Prostate gland (tissue), 2 donors: ENCODE results near the gene ABHD17B. TPM values are rescaled to one million over a fixed set of nuclear protein-coding genes. Genes with fewer than 3 reads are reported as not detected.

Experiments used
- DNase-seq: peaks from one replicate; pipeline ENCODE4 v3.0.0-alpha.2; 2019; ENCODE audit warnings: low spot score
- H3K27ac ChIP-seq, 2 donors: fragments of 200-600 bp; sonication (generic); 2 replicates each; pipeline ENCODE4 v1.5.1; 2017 to 2019
- H3K27me3 ChIP-seq: fragments of 200-600 bp; sonication (generic); replicated peaks from 2 replicates; pipeline ENCODE4 v1.5.1; 2019; ENCODE audit not compliant: insufficient read depth
- H3K36me3 ChIP-seq, 2 donors: fragments of 200-600 bp; sonication (generic); 1 replicate in 1 of 2; 2 replicates in 1 of 2; pipeline versions ENCODE4 v1.5.1 to v1.8.1; 2017 to 2019
- H3K4me1 ChIP-seq: fragments of 200-600 bp; sonication (generic); replicated peaks from 2 replicates; pipeline ENCODE4 v1.5.1; 2019
- H3K4me3 ChIP-seq, 2 donors: fragments of 200-600 bp; sonication (generic); 2 replicates each; pipeline ENCODE4 v1.5.1; 2017 to 2019
- H3K9me3 ChIP-seq: fragments of 200-600 bp; sonication (generic); 2 replicates; pipeline ENCODE4 v1.5.1; 2017
- POLR2A ChIP-seq: fragments of 450-650 bp; IDR thresholded peaks from one replicate; pipeline ENCODE4 v1.6.1; 2016; ENCODE audit warnings: antibody characterized with exemption, mild to moderate bottlenecking
- POLR2AphosphoS5 ChIP-seq: sonication (generic); formaldehyde crosslinking; IDR thresholded peaks from one replicate; pipeline ENCODE4 v1.6.1; 2017; ENCODE audit warnings: antibody characterized with exemption
- WGBS: methylation state at CpG from one replicate; pipeline ENCODE4 v1.1.5; 2018; 5-methylcytosine and 5-hydroxymethylcytosine counted together
- intact Hi-C: fragments of 100-400 bp; cut with DNase I; formaldehyde crosslinking; loops from one replicate; pipeline ENCODE4 v1.14.2; 2022
- total RNA-seq, 2 donors: library from RNA; depleted of rRNA; stranded (reverse); fragments of >200 nt; gene quantifications; one replicate each; pipeline ENCODE4 v1.1.0, GENCODE V29; 2016
- TF ChIP-seq, protein P1 (sequence below), 4 experiments: fragments of 200-600 bp in 2 of 4; fragments of 450-650 bp in 2 of 4; sonication (generic) in 2 of 4; IDR thresholded peaks; 1 replicate in 3 of 4; 2 replicates in 1 of 4; pipeline ENCODE4 v1.5.1; 2016 to 2019; ENCODE audit warnings: antibody characterized with exemption in 4 of 4, mild to moderate bottlenecking in 2 of 4, moderate library complexity in 2 of 4

The ABHD17B gene
- total RNA-seq, 2 donors from 2014 or later, result 31.6 to 42.4 TPM

DNA sequence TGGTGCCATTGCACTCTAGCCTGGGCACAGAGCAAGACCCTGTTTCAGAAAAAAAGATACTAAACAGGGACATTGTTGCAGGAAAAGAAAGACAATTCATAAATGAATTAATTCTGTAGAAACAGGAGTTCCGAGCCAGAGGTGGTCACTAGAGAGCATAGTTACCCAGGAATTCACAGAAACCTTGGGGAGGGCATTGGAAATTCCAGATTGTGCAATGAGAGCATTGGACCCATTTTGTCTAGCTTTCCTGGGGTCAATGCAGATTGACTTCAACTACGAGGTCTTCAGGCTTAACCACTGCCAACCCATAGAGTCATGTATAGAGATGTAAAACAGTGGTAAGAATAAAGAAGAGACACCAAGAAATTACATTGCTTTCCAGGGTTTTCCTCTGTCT is 63.1 kb downstream of the ABHD17B start:
- H3K4me1 ChIP-seq, result no peaks in the 10 kb centered on the region
- intact Hi-C loops, result no loop called here
- no peaks in the 10 kb centered on the region for H3K27me3 ChIP-seq
- 88% methylated on average over 2 of the region's 2 CpGs for WGBS
- no peak for TF ChIP-seq POLR2AphosphoS5
- TF ChIP-seq, protein P1, sequence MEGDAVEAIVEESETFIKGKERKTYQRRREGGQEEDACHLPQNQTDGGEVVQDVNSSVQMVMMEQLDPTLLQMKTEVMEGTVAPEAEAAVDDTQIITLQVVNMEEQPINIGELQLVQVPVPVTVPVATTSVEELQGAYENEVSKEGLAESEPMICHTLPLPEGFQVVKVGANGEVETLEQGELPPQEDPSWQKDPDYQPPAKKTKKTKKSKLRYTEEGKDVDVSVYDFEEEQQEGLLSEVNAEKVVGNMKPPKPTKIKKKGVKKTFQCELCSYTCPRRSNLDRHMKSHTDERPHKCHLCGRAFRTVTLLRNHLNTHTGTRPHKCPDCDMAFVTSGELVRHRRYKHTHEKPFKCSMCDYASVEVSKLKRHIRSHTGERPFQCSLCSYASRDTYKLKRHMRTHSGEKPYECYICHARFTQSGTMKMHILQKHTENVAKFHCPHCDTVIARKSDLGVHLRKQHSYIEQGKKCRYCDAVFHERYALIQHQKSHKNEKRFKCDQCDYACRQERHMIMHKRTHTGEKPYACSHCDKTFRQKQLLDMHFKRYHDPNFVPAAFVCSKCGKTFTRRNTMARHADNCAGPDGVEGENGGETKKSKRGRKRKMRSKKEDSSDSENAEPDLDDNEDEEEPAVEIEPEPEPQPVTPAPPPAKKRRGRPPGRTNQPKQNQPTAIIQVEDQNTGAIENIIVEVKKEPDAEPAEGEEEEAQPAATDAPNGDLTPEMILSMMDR (IDR thresholded peaks at IDR 0.05), result no peak
- TF ChIP-seq POLR2A, result no peak
- no peaks in the 10 kb centered on the region for H3K36me3 ChIP-seq
- H3K4me3 ChIP-seq, result no peak overlapping the region
- no peak overlapping the region for H3K27ac ChIP-seq
- DNase-seq, result no peak
- no peaks in the 10 kb centered on the region for H3K9me3 ChIP-seq

DNA sequence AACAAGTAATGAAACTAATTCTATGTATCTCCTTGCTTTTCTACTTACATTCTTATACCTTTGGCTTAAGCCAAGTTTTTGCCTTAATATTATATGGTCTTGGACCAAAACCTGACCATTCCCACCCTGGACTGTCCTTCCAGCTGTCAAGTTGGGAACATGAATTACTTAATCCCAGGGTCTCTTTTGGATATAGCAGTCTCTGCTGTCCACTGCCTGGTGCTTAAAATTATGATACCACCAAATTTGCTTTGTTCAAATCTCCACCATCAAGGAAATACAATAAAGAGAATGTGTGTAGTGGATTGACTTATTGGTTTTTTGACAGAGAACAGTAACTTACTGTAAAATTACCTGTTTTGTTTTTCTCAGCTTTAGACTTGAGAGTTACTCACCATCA is 66.2 kb downstream of the ABHD17B start:
- no peak overlapping the region for H3K4me3 ChIP-seq
- no peaks in the 10 kb centered on the region for H3K36me3 ChIP-seq
- TF ChIP-seq POLR2AphosphoS5 (no peak), POLR2A (no peak)
- TF ChIP-seq, protein P1 (IDR thresholded peaks at IDR 0.05), result no peak
- no peak for DNase-seq
- no peak overlapping the region for H3K27ac ChIP-seq
- no peaks in the 10 kb centered on the region for H3K27me3 ChIP-seq
- H3K9me3 ChIP-seq, result no peaks in the 10 kb centered on the region
- no peaks in the 10 kb centered on the region for H3K4me1 ChIP-seq
- intact Hi-C loops, result no loop called here

DNA sequence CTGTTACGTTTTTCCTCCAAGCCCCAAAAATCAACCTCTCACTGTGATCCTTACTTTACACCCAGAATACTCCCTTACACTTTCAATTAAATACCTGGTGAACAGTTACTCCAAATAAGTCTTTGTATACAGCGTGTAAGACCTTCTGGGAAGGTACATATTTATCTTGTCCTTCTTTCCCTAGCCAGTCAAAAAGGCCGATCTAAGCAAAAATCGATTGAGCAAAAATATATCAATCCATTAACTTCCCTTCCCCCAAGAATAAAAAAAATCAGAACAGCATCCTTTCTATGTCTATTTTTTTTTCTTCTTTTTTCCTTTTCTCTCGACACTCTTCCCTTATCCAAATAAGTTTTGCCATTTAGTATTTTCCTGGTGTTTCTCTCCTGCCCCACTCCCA is 71.3 kb downstream of the ABHD17B start:
- Histone ChIP-seq H3K27me3 (no peaks in the 10 kb centered on the region), H3K27ac (no peak overlapping the region), H3K9me3 (no peaks in the 10 kb centered on the region), H3K4me3 (no peak overlapping the region), H3K4me1 (no peaks in the 10 kb centered on the region), H3K36me3 (no peaks in the 10 kb centered on the region)
- intact Hi-C loops, result no loop called here
- TF ChIP-seq, protein P1 (IDR thresholded peaks at IDR 0.05), result no peak
- TF ChIP-seq POLR2AphosphoS5, result no peak
- no peak for TF ChIP-seq POLR2A
- DNase-seq, result no peak
- 96% methylated on average over 5 of the region's 5 CpGs for WGBS

DNA sequence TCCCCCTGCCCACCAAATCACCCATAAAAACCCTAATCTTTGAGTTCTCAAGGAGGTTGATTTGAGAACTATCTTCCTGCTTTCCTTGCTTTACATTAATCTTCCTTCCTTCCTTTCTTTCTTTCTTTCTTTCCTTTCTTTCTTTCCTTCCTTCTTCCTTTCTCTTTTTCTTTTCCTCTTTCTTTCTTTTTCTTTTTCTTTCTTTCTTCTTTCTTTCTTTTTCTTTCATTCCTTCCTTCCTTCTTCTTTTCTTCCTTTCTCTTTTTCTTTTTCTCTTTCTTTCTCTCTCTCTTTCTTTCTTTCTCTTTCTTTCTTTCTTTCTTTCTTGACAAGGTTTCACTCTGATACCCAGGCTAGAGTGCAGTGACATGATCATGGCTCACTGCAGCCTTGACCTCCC is 75.4 kb downstream of the ABHD17B start:
- intact Hi-C loops, result no loop called here
- TF ChIP-seq, protein P1 (IDR thresholded peaks at IDR 0.05), result no peak
- TF ChIP-seq POLR2AphosphoS5, result no peak
- no peak for TF ChIP-seq POLR2A
- H3K9me3 ChIP-seq, result no peaks in the 10 kb centered on the region

GRCh38 chr9:71830929-71831328 is 80.1 kb downstream of the ABHD17B start:
- Histone ChIP-seq H3K27me3 (no peaks in the 10 kb centered on the region), H3K9me3 (no peaks in the 10 kb centered on the region), H3K27ac (no peak overlapping the region), H3K36me3 (no peaks in the 10 kb centered on the region), H3K4me3 (no peak overlapping the region), H3K4me1 (no peaks in the 10 kb centered on the region)
- no peak for TF ChIP-seq POLR2AphosphoS5
- TF ChIP-seq, protein P1 (IDR thresholded peaks at IDR 0.05), result no peak
- no peak for TF ChIP-seq POLR2A
- WGBS, result 54% methylated on average over 1 of the region's 1 CpG
- intact Hi-C loops, result no loop called here
- no peak for DNase-seq

More for the DNA sequence above, 75.4 kb downstream of the ABHD17B start:
- Histone ChIP-seq H3K4me3 (no peak overlapping the region), H3K36me3 (no peaks in the 10 kb centered on the region), H3K27ac (no peak overlapping the region), H3K27me3 (no peaks in the 10 kb centered on the region), H3K4me1 (no peaks in the 10 kb centered on the region)
- DNase-seq, result no peak
